LHCN-M2 (cell line): Measurements from ENCODE around the gene NCKAP5. TPM values are rescaled to one million over a fixed set of nuclear protein-coding genes. Genes with fewer than 3 reads are reported as not detected.
A peak's percentile ranks its signal among the peaks of the same experiment; 100 is the strongest.

Source experiments
- DNase-seq: peaks from one replicate; pipeline ENCODE4 v3.0.0-alpha.2; 2012; ENCODE audit warnings: low read depth
- polyA plus RNA-seq: library from polyadenylated mRNA; unstranded; fragments of >200 nt; gene quantifications from one replicate; pipeline ENCODE4 v1.2.1, GENCODE V29; 2012; ENCODE audit warnings: missing spikeins
- total RNA-seq: library from RNA; depleted of rRNA; stranded (reverse); fragments of >200 nt; gene quantifications from 2 replicates; pipeline ENCODE4 v1.2.3, GENCODE V29; 2014; rRNA removed

NCKAP5 gene
- 0.40 and 0.58 TPM in 2 replicates for total RNA-seq
- polyA plus RNA-seq: 0.45 TPM

- peak; percentile 54 for DNase-seq
These were observed at the start of gene NCKAP5 for GRCh38 chr2:133568172-133568571. TSS of gene NCKAP5 (minus strand) at chr2:133568463. CDS start at chr2:133517526, 50,937 bp downstream.

DNA sequence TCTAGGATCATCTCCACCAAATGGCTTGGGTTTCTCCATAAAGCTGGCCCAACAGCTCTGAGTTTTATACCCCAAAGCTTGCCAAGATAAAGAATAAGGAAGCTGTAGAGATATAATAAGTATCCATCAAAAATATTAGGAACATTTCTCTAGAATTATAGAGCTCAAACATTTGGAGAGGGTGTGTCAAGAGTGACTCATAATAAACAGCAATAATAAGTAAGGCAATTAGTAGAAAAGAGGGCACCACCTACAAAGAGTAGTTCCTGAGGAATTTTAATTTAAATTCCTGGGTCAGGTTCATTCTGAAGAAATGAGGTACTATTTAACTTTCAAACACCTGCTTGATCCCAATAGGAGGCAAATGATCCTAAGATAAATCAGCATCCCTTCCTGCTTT, 41.4 kb upstream of the NCKAP5 start:
- no peak for DNase-seq

- DNase-seq: no peak
These were observed 40.0 kb upstream of the NCKAP5 start for GRCh38 chr2:133608291-133608690.

DNA sequence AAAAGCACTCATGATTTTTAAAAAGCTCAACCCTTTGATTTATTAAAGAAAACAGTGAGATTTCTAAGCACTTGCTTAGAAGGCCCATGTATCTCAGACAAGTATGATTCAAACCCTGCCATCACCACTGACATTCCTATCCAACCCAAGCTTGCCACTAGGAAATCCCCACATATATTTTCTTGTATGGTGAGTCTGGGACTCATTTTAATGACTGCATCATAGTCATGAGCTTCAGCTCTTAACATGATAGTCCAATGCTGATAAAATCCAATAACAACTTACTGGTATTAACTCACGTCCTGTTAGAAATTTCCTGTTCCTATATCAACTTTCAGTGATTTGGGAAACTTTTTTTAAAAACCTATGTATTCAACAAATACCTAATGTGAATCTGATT, 39.4 kb upstream of the NCKAP5 start:
- DNase-seq: no peak

DNA sequence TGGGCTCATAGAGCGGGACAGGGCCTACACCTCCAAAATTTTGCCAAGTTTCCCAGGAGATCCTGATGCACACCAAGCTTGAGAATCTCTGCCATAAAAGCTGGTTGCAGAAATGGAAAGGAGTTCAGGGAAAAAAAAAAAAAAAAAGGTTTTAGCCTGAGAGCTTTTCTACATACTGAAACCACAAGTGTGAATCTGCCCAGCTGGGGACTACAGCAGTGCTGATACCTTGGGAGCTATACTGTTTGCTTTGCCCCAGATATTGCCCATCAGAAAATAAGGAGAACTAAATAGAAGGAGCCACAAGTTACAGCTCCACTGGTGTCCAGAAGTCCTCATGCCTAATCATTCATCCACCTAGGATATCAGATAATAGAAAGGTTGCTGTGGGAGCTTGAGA, 38.4 kb upstream of the NCKAP5 start:
- DNase-seq: no peak

DNA sequence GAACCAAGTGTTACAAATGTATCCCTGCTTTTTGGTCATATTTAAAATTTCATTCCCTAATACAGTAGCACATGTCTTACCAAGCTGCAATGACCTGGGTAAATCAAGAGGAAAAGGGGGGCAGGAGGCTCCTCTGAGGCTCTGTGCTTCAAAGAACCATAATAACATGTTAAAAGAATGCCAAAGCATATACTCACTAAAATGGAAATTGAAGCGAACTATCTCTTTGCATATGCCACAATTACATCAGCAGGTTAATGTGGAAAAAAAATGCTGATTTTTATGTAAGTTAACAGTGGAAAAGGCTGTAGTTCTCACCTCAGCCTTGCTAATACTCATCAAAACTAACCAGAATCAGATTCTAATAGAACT, 37.5 kb upstream of the NCKAP5 start:
- no peak for DNase-seq

GRCh38 chr2:133605011-133605765, 36.9 kb upstream of the NCKAP5 start:
- no peak for DNase-seq

GRCh38 chr2:133603109-133603508, 34.8 kb upstream of the NCKAP5 start:
- DNase-seq: no peak

DNA sequence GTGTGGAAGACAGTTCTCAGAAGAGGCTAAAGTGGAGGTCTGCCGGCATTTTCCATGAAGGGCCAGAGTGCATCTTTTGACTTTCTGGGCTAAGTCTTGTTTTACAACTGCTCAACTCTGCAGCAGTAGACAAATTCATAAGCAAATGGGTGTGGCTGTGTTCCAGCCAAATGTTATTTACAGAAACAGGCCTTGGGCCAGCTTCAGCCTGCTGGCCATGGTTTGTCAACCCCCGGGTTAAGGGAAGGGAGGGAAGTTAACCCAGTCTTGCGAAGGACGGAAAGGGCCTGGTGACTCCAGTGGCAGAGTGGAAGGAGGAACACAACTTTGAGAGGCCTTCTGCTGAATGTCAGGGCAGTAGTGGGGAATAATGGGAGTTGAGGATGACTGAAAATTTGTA, 34.3 kb upstream of the NCKAP5 start:
- no peak for DNase-seq

GRCh38 chr2:133600266-133600928, 32.1 kb upstream of the NCKAP5 start:
- no peak for DNase-seq

- DNase-seq: no peak
These were observed 31.5 kb upstream of the NCKAP5 start for GRCh38 chr2:133599811-133600210.

GRCh38 chr2:133599211-133599803, 31.0 kb upstream of the NCKAP5 start:
- DNase-seq: no peak

DNA sequence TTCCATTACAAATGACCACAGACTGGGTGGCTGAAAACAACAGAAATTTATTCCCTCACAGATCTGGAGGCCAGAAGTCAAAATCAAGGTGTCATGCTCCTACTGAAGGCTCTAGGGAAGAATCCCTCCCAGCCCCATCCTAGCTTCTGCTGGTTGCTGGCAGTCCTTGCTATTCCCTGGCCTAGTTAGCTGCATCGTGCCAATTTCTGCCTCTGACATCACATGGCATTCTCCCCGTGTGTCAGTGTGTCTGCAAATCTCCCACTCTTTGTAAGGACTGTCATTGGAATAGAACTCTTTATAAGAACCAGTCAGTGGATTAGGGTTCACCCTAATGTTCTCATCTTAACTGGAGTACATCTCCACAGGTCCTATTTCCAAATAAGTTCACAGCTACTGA, 30.5 kb upstream of the NCKAP5 start:
- DNase-seq: no peak

DNA sequence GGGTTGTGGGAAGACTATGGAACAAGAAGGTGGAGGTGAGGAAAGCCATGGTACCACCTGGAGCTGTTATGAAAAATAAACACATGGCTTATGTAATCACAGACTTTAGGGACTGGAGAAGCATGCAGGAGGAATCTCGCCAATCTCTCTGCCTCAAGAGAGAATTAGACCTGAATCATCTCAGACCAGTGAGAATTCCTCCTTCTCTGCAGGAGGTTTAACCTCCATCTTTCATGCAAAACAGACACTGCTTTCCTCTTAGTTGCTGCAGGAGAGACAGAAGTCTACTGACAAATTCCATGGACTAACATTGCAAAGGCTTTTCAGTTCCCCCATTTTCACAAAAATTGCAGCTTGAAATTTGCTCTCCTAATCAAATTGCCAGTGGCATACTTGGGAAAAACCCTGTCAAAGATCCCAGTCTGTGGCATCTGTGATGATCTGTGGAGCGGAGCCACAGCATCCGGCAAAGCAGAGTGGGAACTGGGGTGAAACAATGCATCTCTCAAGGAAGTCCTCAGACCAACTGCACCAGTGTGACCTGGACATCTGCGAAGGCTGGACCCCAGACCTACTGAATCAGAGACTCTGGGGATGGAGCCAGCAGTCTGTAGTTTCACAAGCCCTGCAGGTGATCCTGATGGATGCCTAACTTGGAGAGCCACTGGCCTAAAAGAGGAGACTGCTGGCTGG, 28.6 kb upstream of the NCKAP5 start:
- DNase-seq: no peak

DNA sequence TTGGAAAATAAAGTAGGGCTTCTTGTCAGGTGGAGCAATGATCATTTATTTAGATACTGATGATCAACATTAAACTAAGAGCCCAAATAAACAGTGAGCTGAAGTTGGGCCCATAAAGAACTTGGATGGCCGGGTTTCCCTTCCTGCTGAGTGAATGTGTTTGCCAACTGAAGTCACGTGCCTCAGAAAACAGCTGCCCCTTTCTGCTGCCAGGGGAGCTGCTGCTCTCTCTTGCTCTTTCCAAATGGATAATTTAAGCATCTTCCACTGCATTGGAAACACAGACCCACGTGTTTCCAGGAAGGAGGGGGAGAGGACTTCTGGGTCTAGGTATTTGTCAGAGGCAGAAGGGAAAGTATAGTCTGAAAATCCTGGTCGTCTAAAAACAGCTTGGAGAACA, 22.9 kb upstream of the NCKAP5 start:
- DNase-seq: peak; percentile 71

DNA sequence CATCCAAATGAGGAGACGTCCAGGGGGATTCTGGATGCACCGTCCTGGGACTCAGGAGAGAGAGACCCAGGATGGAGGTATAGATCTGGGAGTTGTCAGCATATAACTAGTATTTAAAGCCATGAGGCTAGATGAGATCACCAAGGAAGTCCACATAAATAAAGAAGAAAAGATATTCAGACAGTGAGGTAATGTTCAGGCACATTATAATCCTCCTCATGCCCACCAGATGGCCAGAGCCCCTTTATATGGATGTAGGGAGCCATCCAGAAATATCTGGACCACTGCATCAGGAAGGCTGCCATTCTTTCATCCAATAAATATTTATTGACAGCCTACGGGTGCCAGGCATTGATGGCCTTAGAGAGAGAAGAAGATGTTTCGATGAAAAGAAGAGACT, 21.2 kb upstream of the NCKAP5 start:
- DNase-seq: no peak

GRCh38 chr2:133588144-133588543, 19.9 kb upstream of the NCKAP5 start:
- DNase-seq: no peak

- DNase-seq: no peak
These were observed 18.7 kb upstream of the NCKAP5 start for GRCh38 chr2:133586978-133587377.

DNA sequence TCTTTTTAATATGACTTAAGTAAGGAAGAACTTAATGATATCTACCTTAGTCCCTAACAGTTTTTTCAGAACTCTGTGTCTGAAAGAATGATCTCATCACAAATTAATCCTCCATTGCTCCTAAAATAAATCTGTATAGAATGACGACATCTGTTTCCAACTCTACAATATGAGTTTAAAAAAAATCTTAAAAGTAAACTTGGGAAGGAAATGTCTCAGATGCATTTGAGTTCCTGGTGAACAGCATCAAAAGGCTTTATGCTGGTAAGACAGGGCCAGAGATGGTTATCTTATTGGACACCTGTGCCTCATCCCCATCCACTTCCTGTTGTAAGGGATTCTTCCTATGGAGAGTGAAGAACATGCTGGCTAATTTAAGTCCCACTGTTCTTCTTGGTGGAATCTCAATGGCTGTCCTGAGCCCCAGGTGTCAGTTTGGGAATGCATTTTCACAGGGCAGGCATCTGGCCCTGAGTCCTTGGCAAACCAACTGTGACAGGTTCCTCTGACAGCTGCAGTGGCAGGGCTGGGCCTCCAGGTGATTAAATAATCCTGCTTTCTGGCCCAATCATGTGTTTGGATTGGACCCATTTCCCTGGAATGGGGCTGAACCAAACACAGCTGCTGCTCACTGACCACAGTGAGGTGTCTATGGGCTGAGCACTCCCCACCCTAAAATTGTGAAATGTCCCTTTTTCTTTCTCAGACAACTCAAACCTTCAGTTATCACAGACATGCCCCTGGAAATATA, 12.9 kb upstream of the NCKAP5 start:
- peak; percentile 21 for DNase-seq

GRCh38 chr2:133579274-133579673, 11.0 kb upstream of the NCKAP5 start:
- peak; percentile 30 for DNase-seq

DNA sequence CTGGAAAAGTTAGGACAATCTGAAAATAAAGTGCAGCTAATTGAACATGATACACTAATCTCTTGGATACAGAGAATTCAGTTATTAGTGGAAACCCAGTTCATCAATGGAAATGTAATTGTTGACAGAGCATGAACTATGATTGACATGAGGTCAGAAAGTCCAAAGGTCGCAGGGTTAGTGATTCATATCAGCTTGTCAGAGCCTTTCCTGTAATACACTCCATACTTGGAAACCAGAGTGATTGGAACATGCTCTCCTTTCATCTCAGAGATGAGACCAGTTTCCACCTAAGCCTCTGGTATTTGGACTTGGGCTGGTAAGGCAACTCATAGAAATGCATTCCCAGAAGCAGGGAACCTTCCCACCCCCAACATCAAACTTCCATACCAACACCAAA, 8.5 kb upstream of the NCKAP5 start:
- no peak for DNase-seq

DNA sequence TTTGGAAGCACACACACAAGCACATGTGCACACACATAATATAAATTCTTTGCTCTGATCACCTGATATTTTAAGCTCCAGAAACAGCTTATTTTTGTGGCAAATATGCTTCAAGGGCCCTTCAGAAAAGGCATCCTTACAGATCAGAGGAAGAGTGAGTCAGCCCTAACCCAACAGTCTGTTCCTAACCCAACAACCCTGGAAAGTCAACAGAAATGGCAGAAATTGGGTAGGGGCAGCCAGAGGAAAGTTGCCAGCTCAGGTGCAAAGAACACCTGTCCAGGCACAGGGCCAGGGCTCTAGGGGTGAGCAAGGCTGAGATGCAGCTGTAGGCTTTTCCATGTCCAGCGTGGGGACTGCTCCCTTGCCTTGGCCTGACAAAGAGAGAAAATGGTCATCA, 6.4 kb upstream of the NCKAP5 start:
- DNase-seq: no peak
